Trophoblast cell (in vitro differentiated cells and primary cell): ENCODE data around the gene CNTN4.

Source experiments
- DNase-seq, 2 donors: peaks; one replicate each; pipeline ENCODE4 v3.0.0-alpha.2; 2016
- H2AFZ ChIP-seq: 2 replicates; pipeline ENCODE4 v1.6.1; 2013; ENCODE audit warnings: low read length, moderate library complexity, mild to moderate bottlenecking; ENCODE audit not compliant: insufficient read depth, poor library complexity
- H2AK5ac ChIP-seq: 2 replicates; pipeline ENCODE4 v1.6.1; 2013; ENCODE audit warnings: mild to moderate bottlenecking, low read length
- H2BK120ac ChIP-seq: 2 replicates; pipeline ENCODE4 v1.6.1; 2013; ENCODE audit warnings: low read length, mild to moderate bottlenecking, moderate library complexity; ENCODE audit not compliant: insufficient read depth, poor library complexity
- H2BK12ac ChIP-seq: 2 replicates; pipeline ENCODE4 v1.6.1; 2013; ENCODE audit warnings: mild to moderate bottlenecking, low read length, moderate library complexity
- H2BK5ac ChIP-seq: 2 replicates; pipeline ENCODE4 v1.6.1; 2013; ENCODE audit warnings: low read length, low read depth, moderate library complexity, mild to moderate bottlenecking; ENCODE audit not compliant: poor library complexity
- H3K14ac ChIP-seq: 2 replicates; pipeline ENCODE4 v1.6.1; 2013; ENCODE audit warnings: mild to moderate bottlenecking, low read length
- H3K18ac ChIP-seq: 2 replicates; pipeline ENCODE4 v1.6.1; 2013; ENCODE audit warnings: mild to moderate bottlenecking, low read length
- H3K23ac ChIP-seq: 2 replicates; pipeline ENCODE4 v1.6.1; 2013; ENCODE audit warnings: low read length
- H3K27ac ChIP-seq: 2 replicates; pipeline ENCODE4 v1.5.1; 2013; ENCODE audit warnings: low read depth, mild to moderate bottlenecking, inconsistent platforms, low read length, moderate library complexity
- H3K27me3 ChIP-seq: 2 replicates; pipeline ENCODE4 v1.6.1; 2013; ENCODE audit warnings: inconsistent platforms, mild to moderate bottlenecking, low read length, moderate library complexity; ENCODE audit not compliant: insufficient read depth
- H3K36me3 ChIP-seq, 2 experiments: 1 replicate in 1 of 2; 2 replicates in 1 of 2; pipeline ENCODE4 v1.6.1; 2013; ENCODE audit warnings: low read length in 2 of 2, mild to moderate bottlenecking in 2 of 2, moderate library complexity in 1 of 2; ENCODE audit not compliant: insufficient read depth in 2 of 2, control insufficient read depth in 1 of 2
- H3K4ac ChIP-seq: 2 replicates; pipeline ENCODE4 v1.6.1; 2013; ENCODE audit warnings: low read depth, mild to moderate bottlenecking, low read length, moderate library complexity
- H3K4me1 ChIP-seq, 2 experiments: 1 replicate in 1 of 2; 2 replicates in 1 of 2; pipeline ENCODE4 v1.6.1; 2013; ENCODE audit warnings: low read length in 2 of 2, mild to moderate bottlenecking in 2 of 2, moderate library complexity in 1 of 2; ENCODE audit not compliant: insufficient read depth in 2 of 2, control insufficient read depth in 1 of 2
- H3K4me2 ChIP-seq: 2 replicates; pipeline ENCODE4 v1.6.1; 2013; ENCODE audit warnings: inconsistent platforms, mild to moderate bottlenecking, low read length, moderate library complexity
- H3K4me3 ChIP-seq: 2 replicates; pipeline ENCODE4 v1.5.1; 2013; ENCODE audit warnings: mild to moderate bottlenecking, low read depth, low read length, inconsistent platforms
- H3K79me1 ChIP-seq: one replicate; pipeline ENCODE4 v1.6.1; 2013; ENCODE audit warnings: low read length
- H3K79me2 ChIP-seq: 2 replicates; pipeline ENCODE4 v1.6.1; 2013; ENCODE audit warnings: low read length, mild to moderate bottlenecking; ENCODE audit not compliant: control insufficient read depth, insufficient read depth, poor library complexity
- H3K9ac ChIP-seq: 2 replicates; pipeline ENCODE4 v1.6.1; 2013; ENCODE audit warnings: mild to moderate bottlenecking, low read length
- H3K9me3 ChIP-seq: 2 replicates; pipeline ENCODE4 v1.6.1; 2013; ENCODE audit warnings: low read depth, mild to moderate bottlenecking, control low read depth, inconsistent platforms, low read length; ENCODE audit not compliant: insufficient read depth
- H4K12ac ChIP-seq: 2 replicates; pipeline ENCODE4 v1.6.1; 2013; ENCODE audit warnings: low read depth, mild to moderate bottlenecking, low read length, moderate library complexity
- H4K8ac ChIP-seq: 2 replicates; pipeline ENCODE4 v1.6.1; 2013; ENCODE audit warnings: low read depth, mild to moderate bottlenecking, low read length, moderate library complexity
- H4K91ac ChIP-seq: one replicate; pipeline ENCODE4 v1.6.1; 2013; ENCODE audit warnings: low read depth, mild to moderate bottlenecking, low read length, moderate library complexity
- WGBS: extraction: QIAGEN DNeasy Blood & Tissue Kit; methylation state at CpG from one replicate; pipeline ENCODE4 v1.1.7; 2013; ENCODE audit warnings: missing lambda C conversion rate; ENCODE audit not compliant: insufficient read length, insufficient coverage; ENCODE audit errors: extremely low coverage; 5-methylcytosine and 5-hydroxymethylcytosine counted together

CNTN4 gene

DNA sequence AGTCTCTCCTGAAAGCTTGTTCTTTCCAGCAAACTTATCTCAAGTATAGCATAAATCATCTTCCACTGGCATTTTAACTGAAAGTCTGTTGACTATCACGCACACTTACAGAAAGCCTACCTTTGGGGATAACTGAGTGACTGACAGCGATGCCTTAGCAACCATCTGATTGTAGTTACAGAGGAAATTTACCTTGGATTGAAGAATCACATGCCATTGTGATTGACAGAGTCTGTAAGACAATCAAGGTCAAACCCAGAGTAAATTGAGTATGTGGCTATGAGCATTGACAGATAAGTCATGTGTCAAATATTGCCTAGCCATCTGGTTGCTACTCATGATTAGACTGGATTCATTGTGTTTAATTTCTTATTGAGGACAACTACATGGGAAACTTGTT, 82.0 kb downstream of the CNTN4 start:
- Histone ChIP-seq H3K27me3 (no peaks in the 10 kb centered on the region), H3K79me2 (no peaks in the 10 kb centered on the region), H3K14ac (no peak overlapping the region), H3K18ac (no peak overlapping the region), H3K4me3 (no peak overlapping the region), H3K9me3 (no peaks in the 10 kb centered on the region), H4K8ac (no peak overlapping the region), H3K79me1 (no peaks in the 10 kb centered on the region), H2AK5ac (no peak overlapping the region), H3K4me2 (no peak overlapping the region), H2BK120ac (no peak overlapping the region), H2BK5ac (no peak overlapping the region), H3K27ac (no peak overlapping the region), H3K23ac (no peak overlapping the region), H2AFZ (no peak overlapping the region), H3K4me1 (no peaks in the 10 kb centered on the region), H3K9ac (no peak overlapping the region), H2BK12ac (no peak overlapping the region), H3K36me3 (no peaks in the 10 kb centered on the region), H3K4ac (no peak overlapping the region), H4K91ac (no peak overlapping the region), H4K12ac (no peak overlapping the region)
- DNase-seq, result no peak
- no CpG with 5 or more reads among the region's 2 CpGs for WGBS

- no peak overlapping the region for H3K4me2 ChIP-seq
- no peak overlapping the region for H3K4ac ChIP-seq
- H4K12ac ChIP-seq, result no peak overlapping the region
- no peaks in the 10 kb centered on the region for H3K79me2 ChIP-seq
- H2AK5ac ChIP-seq, result no peak overlapping the region
- no peak overlapping the region for H3K9ac ChIP-seq
- H3K14ac ChIP-seq, result no peak overlapping the region
- no peak overlapping the region for H2BK120ac ChIP-seq
- no peaks in the 10 kb centered on the region for H3K27me3 ChIP-seq
- H3K79me1 ChIP-seq, result no peaks in the 10 kb centered on the region
- no peak overlapping the region for H2AFZ ChIP-seq
- H3K18ac ChIP-seq, result no peak overlapping the region
- H3K36me3 ChIP-seq, result no peaks in the 10 kb centered on the region
- no peak overlapping the region for H3K27ac ChIP-seq
- no CpG with 5 or more reads among the region's 3 CpGs for WGBS
- DNase-seq, result no peak
- no peak overlapping the region for H2BK5ac ChIP-seq
- no peak overlapping the region for H3K23ac ChIP-seq
- H3K4me3 ChIP-seq, result no peak overlapping the region
- H3K9me3 ChIP-seq, result no peaks in the 10 kb centered on the region
- H4K8ac ChIP-seq, result no peak overlapping the region
- no peak overlapping the region for H2BK12ac ChIP-seq
- no peaks in the 10 kb centered on the region for H3K4me1 ChIP-seq
- H4K91ac ChIP-seq, result no peak overlapping the region
Observed at GRCh38 chr3:2198776-2199279, 100.2 kb downstream of the CNTN4 start.

DNA sequence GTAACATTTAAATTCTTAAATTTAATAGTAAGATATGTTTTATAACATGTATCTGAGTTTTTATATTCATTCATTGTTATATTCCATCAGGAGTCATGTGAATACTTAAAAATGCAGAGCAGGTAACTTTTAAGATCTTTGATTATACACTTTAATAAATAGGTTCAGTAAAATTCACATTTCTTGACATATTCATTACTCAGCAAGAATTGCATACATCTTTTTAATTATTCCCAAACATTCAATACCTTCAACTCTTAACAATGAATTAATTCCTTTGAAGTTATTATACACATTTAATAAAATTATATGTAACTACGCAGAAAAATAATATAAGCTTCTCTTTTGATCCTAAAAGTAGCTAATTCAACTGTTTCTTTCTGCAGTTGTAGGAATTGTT, 105.4 kb downstream of the CNTN4 start:
- H3K27me3 ChIP-seq, result no peaks in the 10 kb centered on the region
- no peaks in the 10 kb centered on the region for H3K36me3 ChIP-seq
- no peak overlapping the region for H3K4ac ChIP-seq
- H2BK12ac ChIP-seq, result no peak overlapping the region
- no peak overlapping the region for H3K18ac ChIP-seq
- H3K4me2 ChIP-seq, result no peak overlapping the region
- no peak overlapping the region for H3K9ac ChIP-seq
- H2AFZ ChIP-seq, result no peak overlapping the region
- no peak overlapping the region for H4K8ac ChIP-seq
- no peak overlapping the region for H2AK5ac ChIP-seq
- no peak overlapping the region for H4K12ac ChIP-seq
- H3K14ac ChIP-seq, result no peak overlapping the region
- no CpG with 5 or more reads among the region's 1 CpG for WGBS
- no peak overlapping the region for H3K4me3 ChIP-seq
- no peaks in the 10 kb centered on the region for H3K9me3 ChIP-seq
- no peak overlapping the region for H3K27ac ChIP-seq
- no peak overlapping the region for H3K23ac ChIP-seq
- H2BK5ac ChIP-seq, result no peak overlapping the region
- H3K79me1 ChIP-seq, result no peaks in the 10 kb centered on the region
- no peak overlapping the region for H2BK120ac ChIP-seq
- no peaks in the 10 kb centered on the region for H3K4me1 ChIP-seq
- H4K91ac ChIP-seq, result no peak overlapping the region
- DNase-seq, result no peak
- no peaks in the 10 kb centered on the region for H3K79me2 ChIP-seq

DNA sequence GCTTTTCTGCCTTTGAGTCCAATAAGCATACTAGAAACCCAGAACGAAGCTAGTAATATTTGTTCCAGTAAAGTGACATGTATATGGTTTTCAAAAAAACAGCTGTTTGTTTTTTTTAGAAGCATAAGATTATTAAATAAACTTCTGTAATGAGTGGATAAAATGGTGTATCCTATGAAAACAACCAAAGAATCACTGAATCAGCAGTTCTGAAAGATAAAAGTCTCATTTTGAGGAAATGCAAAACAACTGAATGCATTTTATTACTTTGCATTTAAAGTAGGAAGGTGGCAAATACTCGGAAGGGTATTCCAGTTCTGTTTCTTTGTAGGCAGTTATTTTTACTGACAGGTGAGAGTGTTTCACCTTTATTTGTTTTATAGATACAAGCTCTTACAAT, 107.0 kb downstream of the CNTN4 start:
- no peak overlapping the region for H3K4me2 ChIP-seq
- no peaks in the 10 kb centered on the region for H3K9me3 ChIP-seq
- H2AFZ ChIP-seq, result no peak overlapping the region
- H3K79me2 ChIP-seq, result no peaks in the 10 kb centered on the region
- DNase-seq, result no peak
- H3K4me1 ChIP-seq, result no peaks in the 10 kb centered on the region
- H2AK5ac ChIP-seq, result no peak overlapping the region
- H3K79me1 ChIP-seq, result no peaks in the 10 kb centered on the region
- WGBS, result no CpG with 5 or more reads among the region's 2 CpGs
- H3K18ac ChIP-seq, result no peak overlapping the region
- no peak overlapping the region for H4K12ac ChIP-seq
- no peak overlapping the region for H4K91ac ChIP-seq
- no peak overlapping the region for H4K8ac ChIP-seq
- H3K14ac ChIP-seq, result no peak overlapping the region
- no peak overlapping the region for H2BK5ac ChIP-seq
- no peak overlapping the region for H3K23ac ChIP-seq
- H2BK12ac ChIP-seq, result no peak overlapping the region
- no peak overlapping the region for H2BK120ac ChIP-seq
- no peak overlapping the region for H3K4ac ChIP-seq
- no peaks in the 10 kb centered on the region for H3K36me3 ChIP-seq
- no peak overlapping the region for H3K9ac ChIP-seq
- no peaks in the 10 kb centered on the region for H3K27me3 ChIP-seq
- H3K4me3 ChIP-seq, result no peak overlapping the region
- no peak overlapping the region for H3K27ac ChIP-seq
